ENCODE results near the gene HIBADH. TPM values are rescaled to one million over a fixed set of nuclear protein-coding genes. Genes with fewer than 3 reads are reported as not detected.

HIBADH gene
- total RNA-seq, 1 donor from 2014 or later, result 10.3 TPM

GRCh38 chr7:27523321-27523720 is 139.4 kb downstream of the HIBADH start:
- Mint-ChIP-seq H3K27ac (ENCODE audit: unreplicated experiment) (no peak overlapping the region), H3K4me1 (ENCODE audit: low read depth, unreplicated experiment) (peaks cover 11% of the 10 kb centered on the region), H3K4me3 (ENCODE audit: unreplicated experiment) (no peak overlapping the region), H3K27me3 (ENCODE audit: unreplicated experiment) (peaks cover 4% of the 10 kb centered on the region), H3K36me3 (ENCODE audit: unreplicated experiment) (peaks cover 14% of the 10 kb centered on the region), H3K9me3 (ENCODE audit: unreplicated experiment) (peaks cover 2% of the 10 kb centered on the region)
- no peak for DNase-seq
- no peak for TF ChIP-seq CTCF (IDR thresholded peaks at IDR 0.05; ENCODE audit: partially characterized antibody, unreplicated experiment)

GRCh38 chr7:27522566-27522965 is 140.1 kb downstream of the HIBADH start:
- peaks cover 14% of the 10 kb centered on the region for H3K4me1 Mint-ChIP-seq (ENCODE audit: low read depth, unreplicated experiment)
- DNase-seq, result no peak
- H3K4me3 Mint-ChIP-seq (ENCODE audit: unreplicated experiment), result no peak overlapping the region
- peaks cover 10% of the 10 kb centered on the region for H3K36me3 Mint-ChIP-seq (ENCODE audit: unreplicated experiment)
- peaks cover 2% of the 10 kb centered on the region for H3K9me3 Mint-ChIP-seq (ENCODE audit: unreplicated experiment)
- H3K27me3 Mint-ChIP-seq (ENCODE audit: unreplicated experiment), result peaks cover 4% of the 10 kb centered on the region
- no peak for TF ChIP-seq CTCF (IDR thresholded peaks at IDR 0.05; ENCODE audit: partially characterized antibody, unreplicated experiment)
- no peak overlapping the region for H3K27ac Mint-ChIP-seq (ENCODE audit: unreplicated experiment)

GRCh38 chr7:27520815-27521790 is 141.6 kb downstream of the HIBADH start:
- Mint-ChIP-seq H3K27ac (ENCODE audit: unreplicated experiment) (no peak overlapping the region), H3K4me3 (ENCODE audit: unreplicated experiment) (no peak overlapping the region), H3K9me3 (ENCODE audit: unreplicated experiment) (peaks cover 4% of the 10 kb centered on the region), H3K27me3 (ENCODE audit: unreplicated experiment) (peaks cover 4% of the 10 kb centered on the region), H3K36me3 (ENCODE audit: unreplicated experiment) (peaks cover 10% of the 10 kb centered on the region), H3K4me1 (ENCODE audit: low read depth, unreplicated experiment) (peaks cover 17% of the 10 kb centered on the region)
- TF ChIP-seq CTCF (IDR thresholded peaks at IDR 0.05; ENCODE audit: partially characterized antibody, unreplicated experiment), result no peak
- DNase-seq, result no peak

DNA sequence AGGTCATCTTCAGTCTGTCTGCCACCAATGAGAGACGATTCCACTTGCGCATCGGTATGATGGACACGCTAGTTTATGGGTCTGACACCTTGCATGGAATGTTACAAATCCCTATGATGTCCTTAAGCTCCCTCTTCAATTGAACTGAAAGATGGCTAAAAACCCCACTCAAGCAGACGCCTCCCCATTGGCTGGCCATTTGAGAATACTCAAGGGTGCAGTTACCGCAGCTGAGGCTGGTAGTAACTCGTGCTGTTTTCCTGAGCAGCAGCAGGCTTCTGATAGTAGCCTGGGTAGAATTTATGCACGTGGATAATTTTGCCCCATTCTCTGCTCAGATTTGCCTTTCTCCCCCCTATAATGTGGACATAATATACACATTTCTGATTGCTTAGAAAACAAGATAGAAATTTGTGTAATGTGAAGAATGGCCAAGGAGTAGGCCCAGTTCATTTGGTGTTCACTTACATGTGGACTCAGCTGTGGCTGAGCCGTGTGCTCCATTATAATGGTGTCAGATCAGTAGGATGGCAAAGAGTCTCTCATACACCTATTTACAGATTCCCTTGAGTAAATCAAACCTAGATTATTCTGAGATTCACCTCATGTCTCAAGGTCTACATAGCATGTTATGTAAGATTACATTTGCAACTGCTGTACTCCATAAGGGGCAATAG is 142.8 kb downstream of the HIBADH start:
- Mint-ChIP-seq H3K4me3 (ENCODE audit: unreplicated experiment) (peak overlapping the region; percentile 60), H3K36me3 (ENCODE audit: unreplicated experiment) (peaks cover 10% of the 10 kb centered on the region), H3K27me3 (ENCODE audit: unreplicated experiment) (peaks cover 4% of the 10 kb centered on the region), H3K4me1 (ENCODE audit: low read depth, unreplicated experiment) (peaks cover 17% of the 10 kb centered on the region), H3K27ac (ENCODE audit: unreplicated experiment) (peak overlapping the region; percentile 67), H3K9me3 (ENCODE audit: unreplicated experiment) (peaks cover 6% of the 10 kb centered on the region)
- no peak for TF ChIP-seq CTCF (IDR thresholded peaks at IDR 0.05; ENCODE audit: partially characterized antibody, unreplicated experiment)
- peak; percentile 62 for DNase-seq

Measured in glutamatergic neuron (in vitro differentiated cells).